GM21423 (cell line): Measurements from ENCODE around the gene IL1RAPL1.
A peak's percentile ranks its signal among the peaks of the same experiment; 100 is the strongest.

ENCODE experiments used
- ATAC-seq: cut with Tn5 transposase; IDR thresholded peaks from one replicate; pipeline ENCODE4 v1.9.1; 2021; ENCODE audit warnings: mild to moderate bottlenecking, moderate library complexity; ENCODE audit not compliant: unreplicated experiment

The IL1RAPL1 gene

GRCh38 chrX:29388509-29388908, 801.3 kb downstream of the IL1RAPL1 start:
- no peak for ATAC-seq

DNA sequence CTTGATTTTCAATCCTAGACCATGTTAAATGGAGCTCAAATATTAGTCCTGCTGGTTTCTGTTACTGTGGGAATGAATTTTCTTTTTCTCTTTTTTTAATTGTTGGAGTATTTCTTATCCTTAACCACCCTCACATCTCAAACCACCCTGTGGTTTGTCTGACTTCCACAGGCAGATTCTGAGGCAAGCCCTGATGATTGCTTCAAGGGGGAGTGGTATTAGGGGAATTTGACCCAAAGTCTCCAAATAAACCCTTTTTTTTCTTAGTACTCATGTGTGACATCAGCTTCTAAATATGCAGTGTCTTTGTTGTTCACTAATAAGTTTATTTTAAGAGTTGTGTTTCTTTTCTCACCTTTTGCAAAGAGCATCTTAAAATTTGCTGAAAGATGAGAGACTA, 810.3 kb downstream of the IL1RAPL1 start:
- ATAC-seq: no peak

DNA sequence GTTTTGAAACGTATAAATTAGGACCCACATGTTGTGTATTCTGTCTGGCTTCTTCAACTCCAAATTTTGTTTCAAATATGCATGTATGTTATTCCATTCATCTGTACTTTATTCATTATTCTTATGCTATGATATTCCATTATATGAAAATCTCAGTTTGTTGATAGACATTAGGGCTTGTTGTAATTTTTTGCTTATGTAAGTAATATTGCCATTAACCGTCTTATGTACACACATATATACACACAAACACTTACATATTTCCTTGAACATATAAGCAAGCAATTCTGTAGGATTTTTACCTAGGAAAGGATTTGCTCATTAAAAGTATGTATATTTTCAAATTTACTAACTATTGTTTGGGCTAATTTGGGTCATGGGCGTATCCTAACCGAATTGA, 820.1 kb downstream of the IL1RAPL1 start:
- ATAC-seq: no peak

DNA sequence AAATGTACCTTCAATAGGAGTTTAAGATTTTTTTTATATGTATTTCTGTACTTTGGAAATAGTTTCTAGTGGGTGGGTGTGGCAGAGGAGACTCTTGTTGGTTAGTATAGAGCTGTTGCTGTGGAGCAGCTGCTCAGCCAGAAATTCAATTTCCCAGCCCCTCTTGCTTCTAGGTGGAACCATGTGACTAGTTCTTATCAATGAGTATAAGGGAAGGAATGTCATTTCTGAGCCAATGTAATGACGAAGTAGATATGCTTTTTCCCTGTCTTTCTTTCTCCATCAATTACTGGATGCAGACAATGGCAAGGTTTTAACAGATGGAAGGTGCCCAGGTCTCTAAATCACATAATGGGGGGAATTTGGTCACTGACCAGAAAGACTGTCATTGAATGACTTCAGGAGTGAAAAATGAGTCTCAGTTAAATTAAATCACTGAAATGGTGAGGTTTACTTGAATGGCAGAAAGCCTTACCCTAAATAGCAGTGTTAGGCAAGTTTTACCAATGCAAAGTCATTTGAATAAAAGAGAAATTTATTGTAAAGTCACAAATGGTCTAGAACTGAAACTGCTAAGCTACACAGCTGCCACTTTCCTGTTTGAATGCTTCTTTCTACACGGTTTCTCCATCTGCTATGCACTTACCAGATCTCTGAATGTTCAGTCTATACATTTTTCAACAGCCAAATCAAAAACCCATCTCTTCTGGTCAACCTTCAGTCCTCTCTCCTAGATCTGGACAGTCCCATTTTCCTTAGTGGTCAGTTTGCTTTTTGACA, 832.7 kb downstream of the IL1RAPL1 start:
- no peak for ATAC-seq

DNA sequence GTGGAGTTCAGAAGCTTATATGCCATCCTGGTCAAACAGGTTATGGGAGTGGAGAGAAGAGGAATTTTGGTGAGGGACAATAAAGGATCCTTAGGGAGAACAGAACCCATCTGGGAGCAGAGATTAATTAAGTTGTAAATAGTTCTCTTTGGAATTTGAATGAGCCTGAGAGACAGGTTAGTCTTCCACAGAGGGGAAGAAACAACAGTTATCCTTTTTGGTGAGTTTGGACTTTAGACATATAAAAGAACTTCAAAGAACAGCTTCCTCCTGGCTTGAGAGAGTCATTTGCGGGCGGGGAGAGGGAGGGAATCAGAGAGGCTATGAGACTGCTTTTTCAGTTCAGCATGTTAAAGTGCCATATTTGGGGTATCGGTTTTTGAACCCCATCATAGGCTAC, 834.8 kb downstream of the IL1RAPL1 start:
- ATAC-seq: no peak

DNA sequence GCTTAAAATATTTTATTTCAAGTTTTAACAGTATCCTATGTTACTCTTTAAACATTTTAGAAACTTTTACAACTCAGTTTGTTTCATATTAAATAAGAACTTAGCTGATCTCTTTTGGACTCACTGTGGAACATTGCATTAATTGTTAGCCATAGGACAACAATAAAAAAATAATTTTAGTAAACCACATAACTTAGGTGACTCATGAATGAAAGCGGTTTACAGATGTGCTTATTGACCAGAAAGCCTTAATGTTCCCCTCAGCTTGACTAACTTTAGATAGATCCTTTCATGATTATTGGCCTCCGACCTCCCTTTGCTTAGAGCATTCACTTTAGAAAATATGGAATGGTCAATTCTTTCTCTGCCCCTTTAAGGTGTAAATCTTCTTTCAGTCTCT, 844.6 kb downstream of the IL1RAPL1 start:
- ATAC-seq: no peak

GRCh38 chrX:29432534-29432933, 845.3 kb downstream of the IL1RAPL1 start:
- ATAC-seq: no peak

DNA sequence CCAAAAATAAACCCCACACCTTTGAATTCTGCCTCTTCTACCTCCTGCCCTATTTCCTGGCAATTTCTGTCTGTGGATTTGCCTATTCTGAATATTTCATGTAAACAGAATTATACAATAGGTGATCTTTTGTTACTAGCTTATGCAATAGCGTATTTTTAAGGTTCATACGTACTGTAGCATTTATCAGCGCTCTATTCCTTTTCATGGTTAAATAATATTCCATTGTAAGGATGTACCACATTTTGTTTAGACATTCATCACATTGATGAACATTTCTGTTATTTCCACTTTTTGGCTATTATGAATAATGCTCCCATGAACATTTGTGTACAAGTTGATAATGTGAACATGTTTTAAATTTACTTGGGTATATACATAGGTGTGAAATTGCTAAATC, 847.7 kb downstream of the IL1RAPL1 start:
- ATAC-seq: no peak

DNA sequence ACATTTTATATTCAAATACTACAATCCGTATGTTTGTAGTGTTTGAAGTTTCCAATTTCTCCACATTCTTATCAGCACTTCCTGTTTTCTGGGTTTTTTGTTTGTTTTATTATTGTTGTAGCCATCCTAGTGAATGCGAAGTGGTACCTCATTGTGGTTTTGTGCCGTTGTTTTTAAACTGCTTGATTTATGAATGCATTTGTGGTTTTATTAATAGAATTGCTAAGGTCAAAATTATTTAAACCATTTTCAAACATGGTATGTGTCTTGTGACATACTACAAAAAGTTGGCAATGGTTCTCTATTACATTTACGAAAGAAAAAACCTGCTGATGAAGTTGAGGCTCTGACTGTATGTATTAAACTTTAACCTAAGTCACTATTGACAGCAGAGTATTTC, 848.1 kb downstream of the IL1RAPL1 start:
- ATAC-seq: no peak

DNA sequence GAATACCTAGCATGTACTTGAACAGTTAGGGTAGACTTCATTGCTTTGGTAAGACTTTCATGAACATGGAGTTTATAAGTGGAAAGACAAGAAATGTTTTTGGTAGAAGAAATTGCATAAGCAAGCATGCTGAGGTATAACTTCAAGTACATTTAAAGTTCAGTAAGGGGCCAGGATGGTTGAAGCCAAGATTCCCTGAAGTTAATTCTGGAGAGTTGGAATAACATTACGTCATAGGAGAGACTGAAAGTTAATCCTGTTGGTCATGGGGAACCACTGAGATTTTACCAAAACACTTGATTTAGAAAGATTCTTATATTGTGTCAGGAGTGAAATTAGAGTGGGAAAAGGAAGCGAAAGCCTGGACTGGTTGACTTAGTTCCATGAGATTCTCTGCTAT, 860.6 kb downstream of the IL1RAPL1 start:
- no peak for ATAC-seq

DNA sequence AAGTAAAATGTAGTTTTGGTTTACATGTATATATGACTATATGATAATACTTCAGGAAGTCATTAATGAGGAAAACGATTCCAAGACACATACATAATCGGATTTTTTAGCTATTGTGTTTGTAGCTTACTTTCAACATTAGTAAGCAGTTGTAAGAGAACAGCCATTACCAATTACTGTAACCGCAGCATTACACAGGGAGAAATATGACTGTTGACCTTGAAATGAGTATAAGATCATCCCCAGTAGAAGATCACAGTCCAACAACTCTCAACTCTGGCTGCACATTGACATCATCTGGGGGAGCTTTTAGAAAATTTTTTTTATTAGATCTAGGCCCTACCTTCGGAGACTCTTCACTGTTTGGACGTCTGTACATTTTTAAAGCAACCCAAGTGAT, 866.1 kb downstream of the IL1RAPL1 start:
- ATAC-seq: no peak

DNA sequence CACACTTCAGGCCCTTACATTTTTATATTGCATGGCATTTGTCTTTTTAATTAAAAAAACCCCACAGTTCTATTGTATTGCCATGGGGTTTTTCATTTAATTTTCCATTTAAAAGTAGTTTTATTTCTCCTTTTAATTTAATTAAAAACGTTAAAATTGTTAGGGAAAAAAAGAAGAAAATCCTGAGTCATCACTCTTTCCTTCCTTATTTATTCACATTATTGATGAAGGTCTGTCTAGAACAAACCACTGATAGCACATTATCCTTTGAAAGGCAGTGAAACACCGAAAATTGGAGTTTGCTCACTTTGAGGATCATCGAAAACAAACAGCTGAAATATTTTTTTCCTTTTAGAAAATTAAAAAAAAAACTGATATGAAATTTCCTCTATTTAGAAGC, 868.5 kb downstream of the IL1RAPL1 start:
- ATAC-seq: no peak

GRCh38 chrX:29461039-29461438, 873.8 kb downstream of the IL1RAPL1 start:
- no peak for ATAC-seq

DNA sequence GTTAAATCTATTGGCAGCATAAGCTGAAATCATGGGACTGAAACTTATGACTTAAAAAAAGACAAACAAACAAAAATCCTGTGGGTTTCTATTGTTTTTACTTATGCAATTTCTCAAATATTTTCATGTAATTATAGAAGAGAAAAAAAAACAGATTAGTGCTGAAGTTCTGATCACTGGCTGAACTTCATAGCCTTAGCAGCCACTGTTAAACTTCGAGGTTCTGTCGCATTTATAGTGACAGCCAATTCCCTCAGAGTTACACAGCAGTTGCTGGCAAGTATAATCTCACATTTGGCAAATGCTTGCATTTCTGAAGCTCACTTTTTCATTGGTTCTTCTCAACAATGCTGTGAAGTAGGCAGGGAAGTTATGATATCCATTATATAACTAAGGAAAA, 879.2 kb downstream of the IL1RAPL1 start:
- ATAC-seq: no peak

GRCh38 chrX:29468911-29469494, 881.8 kb downstream of the IL1RAPL1 start:
- ATAC-seq: no peak

DNA sequence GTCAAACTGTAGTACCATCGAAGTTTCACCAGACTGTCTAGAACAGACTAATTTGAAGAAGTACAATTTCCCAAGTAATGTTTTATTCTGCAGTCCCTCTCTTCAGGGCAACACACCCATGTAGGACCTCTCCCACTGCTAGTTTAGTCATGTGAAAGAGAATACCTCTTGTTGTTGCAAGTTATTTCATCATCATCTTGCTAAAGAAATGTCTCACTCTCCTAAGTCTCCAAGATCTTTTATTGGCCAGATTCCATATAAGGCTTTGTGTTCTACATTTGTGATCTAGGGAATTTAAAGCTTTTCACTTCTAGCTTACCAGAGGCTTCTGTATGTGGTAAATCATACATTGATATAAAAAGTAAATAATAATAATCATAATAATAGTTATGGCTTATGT, 882.8 kb downstream of the IL1RAPL1 start:
- ATAC-seq: no peak

DNA sequence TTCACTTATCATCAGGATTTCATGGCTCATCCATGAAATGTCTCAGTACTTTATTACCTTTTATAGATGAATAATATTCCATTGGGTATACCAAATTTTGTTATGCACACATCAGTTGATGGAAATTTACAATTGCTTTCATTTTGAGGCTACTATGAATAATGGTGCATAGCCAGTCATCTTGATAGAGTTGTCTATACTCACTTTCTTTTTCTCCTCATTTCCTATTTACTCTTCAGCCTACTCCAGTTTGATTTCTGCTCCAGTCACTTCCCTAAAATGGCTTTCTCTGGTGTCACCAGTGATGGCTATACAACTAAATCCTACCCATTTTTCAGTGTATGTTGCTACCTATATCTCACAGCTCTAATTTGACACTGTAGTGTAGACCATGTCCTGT, 884.6 kb downstream of the IL1RAPL1 start:
- ATAC-seq: no peak

DNA sequence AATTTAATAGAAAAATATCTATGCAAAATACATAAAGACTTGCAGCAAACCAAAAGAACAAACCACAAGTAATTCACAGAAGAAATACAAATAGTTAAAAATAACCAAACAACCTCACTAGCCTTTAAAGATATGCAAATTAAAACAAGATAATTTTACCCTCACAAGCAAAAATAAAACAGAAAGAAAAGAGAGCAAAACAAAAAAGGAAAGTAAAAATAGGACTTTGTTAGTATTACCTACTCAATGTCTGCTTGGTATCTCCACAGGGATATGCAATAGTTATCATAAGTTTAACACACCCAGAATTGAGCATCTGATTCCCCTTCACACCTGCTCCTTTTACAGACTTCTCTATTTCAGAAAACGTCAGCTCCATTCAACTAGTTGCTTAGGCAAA, 890.6 kb downstream of the IL1RAPL1 start:
- peak; percentile 31 for ATAC-seq

DNA sequence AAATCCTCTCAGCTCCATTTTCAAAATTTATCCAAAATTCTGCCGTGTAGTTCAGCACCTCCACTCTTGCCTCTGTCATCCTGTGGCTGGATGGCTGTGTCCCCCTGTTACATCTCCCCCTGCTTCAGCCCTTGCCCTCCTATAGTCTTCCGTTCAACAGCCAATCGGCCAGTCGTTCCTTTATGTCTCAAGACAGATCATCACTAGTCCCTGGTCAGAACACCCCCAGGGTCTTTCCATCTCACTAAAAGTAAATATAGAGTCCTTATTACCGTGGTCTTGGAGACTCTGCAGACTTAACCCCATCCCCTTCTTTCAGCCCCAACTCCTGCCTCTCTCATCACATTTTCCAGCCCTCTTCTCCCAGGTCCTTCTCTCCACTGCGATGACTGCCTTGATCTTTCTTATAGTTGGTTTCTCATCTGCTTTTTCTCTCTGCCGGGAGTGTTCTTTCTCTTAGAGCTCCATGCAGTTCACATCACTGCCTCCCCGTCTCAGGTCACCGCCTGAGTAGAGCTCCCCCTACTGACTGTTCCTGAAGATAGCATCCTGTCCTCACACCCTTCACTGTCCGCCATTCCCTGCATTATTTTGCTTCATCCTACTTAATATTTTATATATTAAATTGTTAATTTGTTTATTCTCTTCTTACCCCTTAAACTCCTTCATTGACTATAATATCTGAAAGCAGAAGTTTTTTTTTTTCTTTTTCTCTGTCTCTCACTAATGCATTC, 891.3 kb downstream of the IL1RAPL1 start:
- ATAC-seq: peak; percentile 90

DNA sequence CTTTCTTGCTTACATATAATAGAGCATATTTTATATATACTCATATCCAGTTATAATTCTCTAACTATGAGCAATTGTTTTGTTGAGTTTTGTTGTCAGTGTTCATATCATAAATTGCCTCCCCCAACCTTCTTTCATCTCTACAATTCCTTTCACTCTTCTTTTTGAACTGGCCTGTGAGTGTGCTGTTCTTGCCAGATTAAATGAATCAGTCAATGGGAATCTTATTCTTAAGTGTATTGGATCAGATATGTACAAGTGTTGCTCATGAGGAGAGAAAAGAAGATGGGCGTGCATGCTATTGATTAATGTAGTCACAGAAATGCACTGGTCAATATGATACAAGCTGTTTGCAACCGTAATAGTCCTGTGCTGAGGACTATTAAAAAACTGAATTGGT, 900.0 kb downstream of the IL1RAPL1 start:
- no peak for ATAC-seq

DNA sequence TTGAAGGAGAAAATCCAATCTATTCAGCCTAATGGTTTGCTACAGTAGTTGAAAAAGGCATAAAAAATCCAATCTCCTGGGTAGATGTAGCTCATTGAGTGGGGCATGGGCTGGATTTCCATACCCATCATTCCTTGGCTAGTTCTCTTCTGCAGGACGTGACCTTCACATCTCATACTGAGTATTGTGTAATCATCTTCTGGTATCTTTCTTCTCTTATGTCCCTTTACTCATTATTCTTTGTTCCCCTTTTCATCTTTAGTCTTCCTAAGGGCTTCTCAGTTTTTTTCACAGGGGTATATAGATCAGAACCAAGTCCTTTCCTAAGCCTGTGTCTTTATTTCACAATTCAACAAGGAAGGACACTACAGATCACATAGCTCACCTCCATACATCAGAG, 900.5 kb downstream of the IL1RAPL1 start:
- no peak for ATAC-seq

- ATAC-seq: peak; percentile 57
Observed at GRCh38 chrX:29488919-29489318, 901.7 kb downstream of the IL1RAPL1 start.
